ENCODE results near the gene YEATS4.

Gene YEATS4

DNA sequence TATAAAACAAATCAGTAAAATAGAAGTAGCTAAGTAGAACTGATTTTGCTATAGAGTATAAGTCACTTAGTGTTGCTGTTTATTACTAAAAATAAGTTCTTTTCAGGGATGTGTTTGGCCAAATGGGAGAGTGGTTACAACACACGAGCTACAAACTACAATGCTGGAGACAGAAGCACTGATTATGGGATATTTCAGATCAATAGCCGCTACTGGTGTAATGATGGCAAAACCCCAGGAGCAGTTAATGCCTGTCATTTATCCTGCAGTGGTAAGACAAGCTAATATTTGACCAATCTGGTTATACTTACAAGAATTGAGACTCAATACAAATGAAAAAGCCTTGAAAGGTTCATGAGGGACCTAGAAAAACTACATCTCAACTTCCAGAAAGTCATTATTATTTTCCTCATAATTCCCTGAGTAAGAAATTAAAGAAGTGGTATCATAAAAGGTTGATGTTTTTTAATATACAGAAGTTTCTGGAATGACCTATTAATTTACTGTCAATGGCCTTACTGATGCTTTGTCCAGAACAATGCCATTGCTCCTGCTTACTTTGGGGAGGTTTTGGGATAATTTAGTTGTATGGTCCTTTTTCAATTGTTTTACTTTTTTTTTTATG is 9.4 kb upstream of the YEATS4 start:
- TF ChIP-seq, protein P1, sequence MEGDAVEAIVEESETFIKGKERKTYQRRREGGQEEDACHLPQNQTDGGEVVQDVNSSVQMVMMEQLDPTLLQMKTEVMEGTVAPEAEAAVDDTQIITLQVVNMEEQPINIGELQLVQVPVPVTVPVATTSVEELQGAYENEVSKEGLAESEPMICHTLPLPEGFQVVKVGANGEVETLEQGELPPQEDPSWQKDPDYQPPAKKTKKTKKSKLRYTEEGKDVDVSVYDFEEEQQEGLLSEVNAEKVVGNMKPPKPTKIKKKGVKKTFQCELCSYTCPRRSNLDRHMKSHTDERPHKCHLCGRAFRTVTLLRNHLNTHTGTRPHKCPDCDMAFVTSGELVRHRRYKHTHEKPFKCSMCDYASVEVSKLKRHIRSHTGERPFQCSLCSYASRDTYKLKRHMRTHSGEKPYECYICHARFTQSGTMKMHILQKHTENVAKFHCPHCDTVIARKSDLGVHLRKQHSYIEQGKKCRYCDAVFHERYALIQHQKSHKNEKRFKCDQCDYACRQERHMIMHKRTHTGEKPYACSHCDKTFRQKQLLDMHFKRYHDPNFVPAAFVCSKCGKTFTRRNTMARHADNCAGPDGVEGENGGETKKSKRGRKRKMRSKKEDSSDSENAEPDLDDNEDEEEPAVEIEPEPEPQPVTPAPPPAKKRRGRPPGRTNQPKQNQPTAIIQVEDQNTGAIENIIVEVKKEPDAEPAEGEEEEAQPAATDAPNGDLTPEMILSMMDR (IDR thresholded peaks at IDR 0.05; ENCODE audit: control insufficient read depth, insufficient read depth, low read depth, low read length, missing control alignments) = no peak
- DNase-seq (ENCODE audit: low read depth) = no peak
- H3K4me3 ChIP-seq (ENCODE audit: control insufficient read depth, low read depth, low read length) = no peak overlapping the region

DNA sequence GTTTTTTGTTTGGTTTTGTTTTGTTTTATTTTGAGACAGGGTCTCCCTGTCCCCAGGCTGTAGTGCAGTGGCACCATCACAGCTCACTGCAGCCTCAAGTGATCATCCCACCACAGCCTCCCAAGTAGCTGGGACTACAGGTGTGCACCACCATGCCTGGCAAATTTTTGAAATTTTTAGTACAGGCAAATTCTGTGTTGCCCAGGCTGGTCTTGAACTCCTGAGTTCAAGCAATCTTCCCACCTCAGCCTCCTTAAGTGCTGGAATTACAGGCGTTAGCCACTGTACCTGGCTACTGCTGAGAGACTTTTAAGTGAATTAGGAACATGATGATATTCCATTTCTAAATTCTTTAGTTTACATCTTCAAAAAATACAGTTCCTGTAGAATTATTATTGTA is 8.8 kb upstream of the YEATS4 start:
- H3K4me3 ChIP-seq (ENCODE audit: control insufficient read depth, low read depth, low read length) = no peak overlapping the region
- no peak for DNase-seq (ENCODE audit: low read depth)
- TF ChIP-seq, protein P1 (IDR thresholded peaks at IDR 0.05; ENCODE audit: control insufficient read depth, insufficient read depth, low read depth, low read length, missing control alignments) = no peak

DNA sequence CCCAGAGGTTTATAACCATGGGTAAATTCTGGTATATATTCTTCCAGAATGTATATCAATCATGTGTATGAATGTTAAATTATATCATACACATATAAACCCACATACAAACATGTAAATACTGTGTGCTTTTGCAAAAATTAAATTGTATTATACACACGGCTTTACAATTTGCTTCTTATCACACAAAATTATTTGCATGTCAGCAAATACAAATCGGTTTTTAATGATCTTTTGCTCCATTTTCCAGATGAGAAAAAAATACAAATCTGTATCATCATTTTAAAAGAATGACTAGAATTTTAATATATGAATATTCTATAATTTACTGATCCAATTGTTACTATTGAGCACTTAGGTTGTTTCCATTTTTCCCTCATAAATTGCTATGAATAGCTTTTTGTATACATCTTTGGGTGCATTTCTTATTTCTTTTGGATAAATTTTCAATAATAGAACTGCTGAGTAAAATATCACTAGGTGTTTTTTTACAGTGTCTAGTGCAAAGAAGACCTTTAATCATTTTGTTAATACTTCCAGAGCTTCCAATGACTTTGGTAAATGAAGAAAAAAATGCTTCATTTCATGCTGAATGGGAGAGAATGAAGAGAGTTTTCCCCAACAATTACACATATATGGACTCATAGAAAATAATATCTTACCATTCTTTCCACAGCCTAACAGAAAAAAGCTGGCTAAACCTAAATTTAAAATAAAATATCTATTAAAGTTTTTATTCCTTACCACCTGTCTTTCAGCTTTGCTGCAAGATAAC is 7.9 kb upstream of the YEATS4 start:
- H3K4me3 ChIP-seq (ENCODE audit: control insufficient read depth, low read depth, low read length) = no peak overlapping the region
- TF ChIP-seq, protein P1 (IDR thresholded peaks at IDR 0.05; ENCODE audit: control insufficient read depth, insufficient read depth, low read depth, low read length, missing control alignments) = no peak
- DNase-seq (ENCODE audit: low read depth) = no peak

DNA sequence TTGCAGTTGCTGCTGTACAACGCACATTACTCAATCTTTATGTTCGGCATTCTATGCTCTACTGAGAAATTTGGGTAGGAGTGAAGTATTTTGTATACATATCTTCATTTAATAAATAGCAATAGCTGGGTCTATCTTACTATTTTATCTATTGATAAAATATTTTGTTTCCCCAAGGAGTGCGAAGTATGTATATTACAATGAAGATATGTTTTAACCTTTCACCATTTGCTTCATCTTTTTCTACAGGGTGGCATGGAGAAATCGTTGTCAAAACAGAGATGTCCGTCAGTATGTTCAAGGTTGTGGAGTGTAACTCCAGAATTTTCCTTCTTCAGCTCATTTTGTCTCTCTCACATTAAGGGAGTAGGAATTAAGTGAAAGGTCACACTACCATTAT is 6.6 kb upstream of the YEATS4 start:
- no peak for DNase-seq (ENCODE audit: low read depth)
- TF ChIP-seq, protein P1 (IDR thresholded peaks at IDR 0.05; ENCODE audit: control insufficient read depth, insufficient read depth, low read depth, low read length, missing control alignments) = no peak
- no peak overlapping the region for H3K4me3 ChIP-seq (ENCODE audit: control insufficient read depth, low read depth, low read length)

DNA sequence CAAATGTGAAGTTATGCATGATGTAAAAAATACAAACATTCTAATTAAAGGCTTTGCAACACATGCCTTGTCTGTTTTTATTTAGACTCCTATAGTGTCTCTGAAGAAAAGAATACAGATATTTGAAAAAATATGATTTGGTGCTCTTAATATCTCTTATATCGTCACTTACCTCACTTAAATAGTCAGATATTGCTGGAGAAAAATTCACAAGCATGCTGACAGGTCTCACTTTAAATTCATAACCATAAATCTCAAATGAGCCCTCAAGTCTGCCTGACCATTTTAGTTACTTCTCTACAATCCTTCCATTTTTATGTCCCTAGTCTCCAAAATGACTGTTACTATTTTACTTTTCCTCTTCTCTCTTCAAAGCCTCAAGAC is 5.4 kb upstream of the YEATS4 start:
- H3K4me3 ChIP-seq (ENCODE audit: control insufficient read depth, low read depth, low read length) = no peak overlapping the region
- no peak for DNase-seq (ENCODE audit: low read depth)
- TF ChIP-seq, protein P1 (IDR thresholded peaks at IDR 0.05; ENCODE audit: control insufficient read depth, insufficient read depth, low read depth, low read length, missing control alignments) = no peak

DNA sequence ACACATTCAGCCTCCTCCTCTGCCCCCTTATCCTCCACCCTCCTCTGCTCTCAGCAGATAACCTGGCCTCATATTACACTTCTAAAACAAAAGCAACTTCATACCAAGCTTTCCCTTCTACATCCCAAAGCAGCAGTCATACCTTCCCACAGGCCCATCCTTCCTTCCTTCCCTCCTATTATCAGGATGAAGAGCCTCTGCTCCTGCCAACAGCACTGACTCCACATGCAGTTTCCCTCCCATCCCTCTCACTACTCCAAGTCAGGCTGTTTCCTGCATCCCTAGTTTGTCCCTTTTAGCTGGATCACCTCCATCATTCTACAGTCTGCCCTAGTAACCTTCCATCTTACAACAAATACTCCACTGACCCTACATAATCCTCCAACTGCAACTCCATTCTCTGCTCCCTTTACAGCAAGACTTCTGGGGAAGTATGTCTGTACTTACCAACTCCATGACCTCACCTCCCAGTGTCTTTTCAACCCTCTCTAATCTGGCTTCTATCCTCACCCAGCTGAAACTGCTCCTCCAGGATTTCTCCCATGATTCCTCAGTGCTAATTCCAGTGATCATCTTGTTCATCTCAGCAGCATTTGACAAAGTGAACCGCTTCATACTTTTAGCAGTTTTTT is 4.9 kb upstream of the YEATS4 start:
- H3K4me3 ChIP-seq (ENCODE audit: control insufficient read depth, low read depth, low read length) = no peak overlapping the region
- TF ChIP-seq, protein P1 (IDR thresholded peaks at IDR 0.05; ENCODE audit: control insufficient read depth, insufficient read depth, low read depth, low read length, missing control alignments) = no peak
- no peak for DNase-seq (ENCODE audit: low read depth)

Data from AG09309 (cell line).